PFSK-1 (cell line): ENCODE measurements around the gene NFIC.

Source experiments
- FOXP2 ChIP-seq: optimal IDR thresholded peaks from 2 replicates; pipeline ENCODE3; 2011; ENCODE audit warnings: borderline replicate concordance, control low read depth, inconsistent platforms; ENCODE audit not compliant: insufficient read depth; ENCODE audit errors: extremely low read length, extremely low read depth
- POLR2AphosphoS5 ChIP-seq: IDR thresholded peaks from 2 replicates; pipeline ENCODE4 v1.6.1; 2012; ENCODE audit warnings: low read depth, mild to moderate bottlenecking, control low read depth, low read length, moderate library complexity
- SIN3A ChIP-seq: IDR thresholded peaks from 2 replicates; pipeline ENCODE4 v1.6.1; 2012; ENCODE audit warnings: mild to moderate bottlenecking, low read length, moderate library complexity, borderline replicate concordance; ENCODE audit not compliant: insufficient read depth
- TAF1 ChIP-seq: IDR thresholded peaks from 2 replicates; pipeline ENCODE4 v1.6.1; 2012; ENCODE audit warnings: low read length, control low read depth, borderline replicate concordance; ENCODE audit not compliant: insufficient read depth
- TF ChIP-seq, protein P1 (sequence below), 2 experiments: IDR thresholded peaks; 2 replicates each; pipeline versions ENCODE4 v1.6.1 to v1.8.0; 2011 to 2012; ENCODE audit warnings: low read depth in 2 of 2, low read length in 2 of 2, control low read depth in 1 of 2, inconsistent platforms in 1 of 2, mild to moderate bottlenecking in 1 of 2, moderate library complexity in 1 of 2; ENCODE audit not compliant: insufficient read depth in 1 of 2

NFIC gene

DNA sequence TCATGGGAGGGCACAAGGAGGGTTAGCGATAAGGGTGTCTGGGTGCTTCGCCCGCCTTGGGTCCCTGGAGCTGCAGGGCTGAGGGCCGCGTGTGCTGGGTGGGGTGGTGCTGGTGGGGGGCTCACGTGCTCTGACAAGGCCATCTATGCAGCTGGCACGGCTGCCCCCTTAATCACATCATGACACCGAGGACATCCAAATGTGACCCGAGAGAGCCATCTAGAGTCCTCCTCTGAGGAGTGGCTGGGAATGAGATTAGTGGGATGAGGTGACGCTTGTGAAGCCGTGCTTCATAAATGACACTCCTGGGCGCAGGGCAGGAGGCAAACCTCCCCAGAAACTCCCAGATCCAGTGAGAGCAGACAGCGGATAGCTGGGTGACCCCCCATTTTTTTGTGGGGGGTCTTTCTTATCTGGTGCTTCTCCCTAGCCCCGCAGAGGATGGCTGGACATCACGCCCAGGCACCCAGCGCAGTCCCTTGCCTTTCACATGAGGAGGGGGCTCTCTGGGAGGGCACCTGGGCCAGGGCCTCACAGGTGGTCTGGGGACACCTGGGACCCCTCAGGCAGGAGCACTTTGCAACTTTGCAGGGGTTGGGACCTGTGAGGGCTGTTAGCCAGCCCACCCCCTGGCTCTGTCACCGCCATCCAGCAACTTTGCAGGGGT, 146.3 kb downstream of the NFIC start:
- TF ChIP-seq SIN3A (no peak), POLR2AphosphoS5 (no peak), FOXP2 (no peak), TAF1 (no peak)
- TF ChIP-seq, protein P1, sequence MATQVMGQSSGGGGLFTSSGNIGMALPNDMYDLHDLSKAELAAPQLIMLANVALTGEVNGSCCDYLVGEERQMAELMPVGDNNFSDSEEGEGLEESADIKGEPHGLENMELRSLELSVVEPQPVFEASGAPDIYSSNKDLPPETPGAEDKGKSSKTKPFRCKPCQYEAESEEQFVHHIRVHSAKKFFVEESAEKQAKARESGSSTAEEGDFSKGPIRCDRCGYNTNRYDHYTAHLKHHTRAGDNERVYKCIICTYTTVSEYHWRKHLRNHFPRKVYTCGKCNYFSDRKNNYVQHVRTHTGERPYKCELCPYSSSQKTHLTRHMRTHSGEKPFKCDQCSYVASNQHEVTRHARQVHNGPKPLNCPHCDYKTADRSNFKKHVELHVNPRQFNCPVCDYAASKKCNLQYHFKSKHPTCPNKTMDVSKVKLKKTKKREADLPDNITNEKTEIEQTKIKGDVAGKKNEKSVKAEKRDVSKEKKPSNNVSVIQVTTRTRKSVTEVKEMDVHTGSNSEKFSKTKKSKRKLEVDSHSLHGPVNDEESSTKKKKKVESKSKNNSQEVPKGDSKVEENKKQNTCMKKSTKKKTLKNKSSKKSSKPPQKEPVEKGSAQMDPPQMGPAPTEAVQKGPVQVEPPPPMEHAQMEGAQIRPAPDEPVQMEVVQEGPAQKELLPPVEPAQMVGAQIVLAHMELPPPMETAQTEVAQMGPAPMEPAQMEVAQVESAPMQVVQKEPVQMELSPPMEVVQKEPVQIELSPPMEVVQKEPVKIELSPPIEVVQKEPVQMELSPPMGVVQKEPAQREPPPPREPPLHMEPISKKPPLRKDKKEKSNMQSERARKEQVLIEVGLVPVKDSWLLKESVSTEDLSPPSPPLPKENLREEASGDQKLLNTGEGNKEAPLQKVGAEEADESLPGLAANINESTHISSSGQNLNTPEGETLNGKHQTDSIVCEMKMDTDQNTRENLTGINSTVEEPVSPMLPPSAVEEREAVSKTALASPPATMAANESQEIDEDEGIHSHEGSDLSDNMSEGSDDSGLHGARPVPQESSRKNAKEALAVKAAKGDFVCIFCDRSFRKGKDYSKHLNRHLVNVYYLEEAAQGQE (IDR thresholded peaks at IDR 0.05; ENCODE audit: insufficient read depth in 1 of 2, low read depth in 2 of 2, low read length in 2 of 2): no peak

DNA sequence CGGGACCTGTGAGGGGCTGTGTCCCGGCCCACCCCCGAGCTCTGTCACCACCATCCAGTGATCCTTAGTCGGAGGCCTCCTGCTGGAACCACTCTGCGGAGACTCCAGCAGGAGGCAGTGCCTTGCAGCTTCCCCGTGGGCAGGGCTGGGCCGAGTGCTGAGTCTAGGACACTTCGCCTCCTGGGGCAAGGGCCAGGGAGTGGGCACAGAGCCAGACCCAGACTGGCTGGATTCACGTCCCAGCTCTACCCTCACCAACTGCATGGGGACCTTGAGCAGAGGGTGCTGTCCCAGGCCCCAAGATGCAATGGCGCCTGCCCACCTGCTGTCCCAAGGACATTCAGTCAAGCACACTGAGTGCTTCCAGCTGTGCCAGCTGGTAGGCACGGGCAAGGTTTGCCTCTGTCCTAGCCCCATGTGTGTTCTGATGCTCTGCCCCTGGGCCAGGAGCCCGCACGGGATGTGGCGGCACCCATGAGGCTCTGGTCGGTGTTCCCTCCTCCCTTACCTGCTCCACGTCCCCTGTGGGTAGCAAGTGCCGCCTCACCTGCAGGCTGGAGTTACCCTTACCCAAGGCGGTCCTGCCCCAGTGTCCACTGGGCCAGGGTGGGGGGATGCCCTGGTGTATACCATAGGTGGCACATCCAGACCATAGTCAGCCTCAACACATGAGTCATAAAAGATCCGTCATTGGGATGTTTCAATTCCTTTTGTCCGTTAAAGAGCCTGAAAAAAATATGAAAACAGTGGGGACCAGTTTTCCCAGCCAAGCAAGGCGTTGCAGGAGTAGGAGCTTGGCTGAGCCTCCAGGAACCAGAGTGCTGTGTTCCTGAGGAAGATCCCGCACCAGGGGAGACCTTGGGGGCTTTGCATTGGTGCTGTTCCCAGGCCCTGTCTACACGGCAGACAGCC, 147.1 kb downstream of the NFIC start:
- TF ChIP-seq POLR2AphosphoS5 (no peak), TAF1 (no peak), FOXP2 (no peak)

DNA sequence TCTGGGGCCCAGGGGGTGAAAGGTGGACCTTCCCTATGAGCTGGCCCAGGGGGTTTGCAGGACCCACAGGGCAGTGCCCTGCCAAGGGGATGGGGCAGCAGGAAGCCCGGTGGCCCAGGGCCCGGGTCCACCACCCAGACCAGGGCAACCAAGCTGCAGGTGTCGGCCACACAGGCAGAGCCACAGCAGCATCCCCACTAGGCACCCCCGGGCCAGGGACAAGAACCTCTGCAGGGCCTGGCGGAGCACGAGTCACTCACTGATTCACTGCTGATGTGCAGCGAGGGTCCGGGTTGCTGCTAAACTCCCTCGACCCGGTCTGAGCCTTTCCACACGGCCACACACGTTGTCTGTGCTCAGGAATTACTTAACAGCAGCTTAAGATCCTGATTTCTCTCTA, 148.5 kb downstream of the NFIC start:
- TF ChIP-seq, protein P1 (IDR thresholded peaks at IDR 0.05; ENCODE audit: insufficient read depth in 1 of 2, low read depth in 2 of 2, low read length in 2 of 2): no peak
- no peak for TF ChIP-seq SIN3A
- no peak for TF ChIP-seq POLR2AphosphoS5
- no peak for TF ChIP-seq FOXP2
- TF ChIP-seq TAF1: no peak

DNA sequence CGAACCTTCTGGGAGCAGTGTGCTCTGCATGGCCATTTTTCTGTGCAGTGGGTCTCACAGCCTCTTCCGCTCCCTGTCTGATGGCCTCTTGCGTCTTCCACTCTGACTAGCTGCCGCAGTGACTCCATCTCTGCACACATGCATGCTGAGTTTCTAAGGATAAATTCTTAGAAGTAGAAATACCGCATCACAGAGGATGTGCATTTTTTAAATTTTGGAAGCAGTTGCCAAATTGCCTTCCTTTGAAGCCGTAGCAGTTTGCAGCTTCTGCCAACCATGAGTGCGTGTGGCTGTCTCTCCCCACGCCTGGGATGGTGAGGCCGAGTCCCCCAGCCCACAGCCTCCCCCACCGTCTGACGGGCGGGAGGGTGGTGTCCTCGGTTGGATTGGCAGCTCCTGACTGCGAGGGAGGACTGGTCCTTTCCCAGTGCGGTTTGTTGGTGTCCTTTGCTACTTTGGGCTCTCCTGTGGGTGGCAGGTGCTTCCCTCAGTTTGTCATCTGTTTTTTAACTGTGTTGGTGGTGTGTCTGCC, 149.6 kb downstream of the NFIC start:
- TF ChIP-seq SIN3A (no peak), POLR2AphosphoS5 (no peak), FOXP2 (no peak), TAF1 (no peak)
- TF ChIP-seq, protein P1 (IDR thresholded peaks at IDR 0.05; ENCODE audit: insufficient read depth in 1 of 2, low read depth in 2 of 2, low read length in 2 of 2): no peak

DNA sequence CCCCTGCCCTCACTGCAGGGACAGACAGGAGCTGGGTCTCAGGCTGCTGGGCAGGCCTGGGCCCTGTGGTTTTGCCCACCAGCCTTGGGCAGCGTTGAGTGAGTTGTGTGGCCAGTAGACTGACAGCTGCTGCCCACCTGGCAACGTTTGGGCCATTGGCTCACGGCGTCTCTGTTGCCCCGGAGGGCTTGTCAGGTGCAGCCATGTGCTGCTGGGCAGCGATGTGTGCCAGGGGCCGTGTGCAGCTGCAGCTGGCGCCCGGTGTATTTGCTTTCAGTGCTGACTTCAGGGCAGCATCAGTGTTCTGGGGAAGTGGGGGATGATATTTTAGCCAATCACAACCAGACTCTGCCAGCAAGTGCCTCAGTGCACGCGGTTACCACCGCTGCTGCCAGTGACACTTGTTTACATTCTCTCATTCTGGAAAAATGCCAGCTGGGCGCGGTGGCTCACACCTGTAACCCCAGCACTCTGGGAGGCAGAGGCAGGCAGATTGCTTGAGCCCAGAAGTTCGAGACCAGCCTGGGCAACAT, 150.4 kb downstream of the NFIC start:
- TF ChIP-seq FOXP2 (no peak), SIN3A (no peak), TAF1 (no peak), POLR2AphosphoS5 (no peak)
- TF ChIP-seq, protein P1 (IDR thresholded peaks at IDR 0.05; ENCODE audit: insufficient read depth in 1 of 2, low read depth in 2 of 2, low read length in 2 of 2): no peak
